Epithelial cell of esophagus (primary cell): ENCODE data around the gene KSR2.

Experiments
- DNase-seq: peaks from one replicate; pipeline ENCODE4 v3.0.0; 2010; ENCODE audit warnings: low read depth
- H3K4me3 ChIP-seq: 2 replicates; pipeline ENCODE4 v1.5.1; 2011; ENCODE audit warnings: mild to moderate bottlenecking, low read length, control low read depth
- CTCF ChIP-seq: IDR thresholded peaks from 2 replicates; pipeline ENCODE4 v1.5.1; 2011; ENCODE audit warnings: low read depth, mild to moderate bottlenecking, low read length, control low read depth, inconsistent platforms; ENCODE audit not compliant: insufficient read depth; ENCODE audit errors: missing control alignments

KSR2 gene

GRCh38 chr12:117658226-117658625 is 310.6 kb downstream of the KSR2 start:
- H3K4me3 ChIP-seq: no peak overlapping the region
- DNase-seq: no peak
- TF ChIP-seq CTCF: no peak

- no peak overlapping the region for H3K4me3 ChIP-seq
- TF ChIP-seq CTCF: no peak
- DNase-seq: no peak
These were observed 319.0 kb downstream of the KSR2 start for GRCh38 chr12:117649796-117650195.

GRCh38 chr12:117646520-117646919 is 322.3 kb downstream of the KSR2 start:
- no peak for DNase-seq
- TF ChIP-seq CTCF: no peak
- no peak overlapping the region for H3K4me3 ChIP-seq

- no peak for DNase-seq
- H3K4me3 ChIP-seq: no peak overlapping the region
- no peak for TF ChIP-seq CTCF
These were observed 323.3 kb downstream of the KSR2 start for GRCh38 chr12:117645473-117645872.

GRCh38 chr12:117643971-117644370 is 324.8 kb downstream of the KSR2 start:
- H3K4me3 ChIP-seq: no peak overlapping the region
- no peak for TF ChIP-seq CTCF
- DNase-seq: no peak

GRCh38 chr12:117641885-117642284 is 326.9 kb downstream of the KSR2 start:
- no peak for TF ChIP-seq CTCF
- no peak for DNase-seq
- H3K4me3 ChIP-seq: no peak overlapping the region

GRCh38 chr12:117640511-117640910 is 328.3 kb downstream of the KSR2 start:
- H3K4me3 ChIP-seq: no peak overlapping the region
- TF ChIP-seq CTCF: no peak
- no peak for DNase-seq
